Measurements from ENCODE around the gene SLC16A10.
"Not testable (repeated sequence)": the region's sequence is repeated elsewhere in the genome, so short reads cannot be mapped to it uniquely, and the experiment has no call there.

The SLC16A10 gene

GRCh38 chr6:111219785-111220184, 132.5 kb downstream of the SLC16A10 start:
- DNase-seq (ENCODE audit: low spot score): no peak

- no peak for DNase-seq (ENCODE audit: low spot score)
Observed at GRCh38 chr6:111220383-111221031, 133.2 kb downstream of the SLC16A10 start.

GRCh38 chr6:111221804-111222203, 134.5 kb downstream of the SLC16A10 start:
- no peak for DNase-seq (ENCODE audit: low spot score)

- DNase-seq (ENCODE audit: low spot score): no peak
Observed at GRCh38 chr6:111222341-111222740, 135.0 kb downstream of the SLC16A10 start.

- no peak for DNase-seq (ENCODE audit: low spot score)
Observed at GRCh38 chr6:111228094-111228493, 140.8 kb downstream of the SLC16A10 start.

- DNase-seq (ENCODE audit: low spot score): no peak
Observed at GRCh38 chr6:111230351-111231089, 143.2 kb downstream of the SLC16A10 start.

- DNase-seq (ENCODE audit: low spot score): no peak
Observed at GRCh38 chr6:111231090-111231459, 143.8 kb downstream of the SLC16A10 start.

GRCh38 chr6:111237852-111238251, 150.5 kb downstream of the SLC16A10 start:
- DNase-seq (ENCODE audit: low spot score): no peak

- no peak for DNase-seq (ENCODE audit: low spot score)
Observed at GRCh38 chr6:111238464-111239119, 151.3 kb downstream of the SLC16A10 start.

- no peak for DNase-seq (ENCODE audit: low spot score)
Observed at GRCh38 chr6:111239461-111239860, 152.2 kb downstream of the SLC16A10 start.

GRCh38 chr6:111242452-111242851, 155.1 kb downstream of the SLC16A10 start:
- no peak for DNase-seq (ENCODE audit: low spot score)

GRCh38 chr6:111243095-111243494, 155.8 kb downstream of the SLC16A10 start:
- no peak for DNase-seq (ENCODE audit: low spot score)

GRCh38 chr6:111248789-111249188, 161.5 kb downstream of the SLC16A10 start:
- no peak for DNase-seq (ENCODE audit: low spot score)

- no peak for DNase-seq (ENCODE audit: low spot score)
Observed at GRCh38 chr6:111250791-111251354, 163.6 kb downstream of the SLC16A10 start.

GRCh38 chr6:111252726-111253125, 165.4 kb downstream of the SLC16A10 start:
- DNase-seq (ENCODE audit: low spot score): no peak

GRCh38 chr6:111254004-111254778, 166.9 kb downstream of the SLC16A10 start:
- DNase-seq (ENCODE audit: low spot score): no peak

GRCh38 chr6:111254779-111255166, 167.5 kb downstream of the SLC16A10 start:
- DNase-seq (ENCODE audit: low spot score): no peak

GRCh38 chr6:111255838-111256237, 168.5 kb downstream of the SLC16A10 start:
- DNase-seq (ENCODE audit: low spot score): not testable (repeated sequence)

- no peak for DNase-seq (ENCODE audit: low spot score)
Observed at GRCh38 chr6:111256646-111257045, 169.3 kb downstream of the SLC16A10 start.

- no peak for DNase-seq (ENCODE audit: low spot score)
Observed at GRCh38 chr6:111258010-111258409, 170.7 kb downstream of the SLC16A10 start.

GRCh38 chr6:111258615-111259088, 171.3 kb downstream of the SLC16A10 start:
- no peak for DNase-seq (ENCODE audit: low spot score)
